Measurements from ENCODE around the gene GRIK2.

GRCh38 chr6:101741474-101742171 lies 348.1 kb downstream of the GRIK2 start:
- no peak for TF ChIP-seq CTCF (conservative IDR thresholded peaks at IDR 0.05)
- TF ChIP-seq EZH2 (IDR thresholded peaks at IDR 0.05; ENCODE audit: low read depth), result no peak

Data from PC-9 (cell line).